C4-2B (cell line): ENCODE data around the gene TUBB3.

ENCODE experiments used
- H3K27ac ChIP-seq: fragments of 450-650 bp; 2 replicates; pipeline ENCODE4 v1.5.1; 2017
- CTCF ChIP-seq: fragments of 450-650 bp; conservative IDR thresholded peaks from 2 replicates; pipeline ENCODE4 v1.5.1; 2017; ENCODE audit warnings: mild to moderate bottlenecking
- ZFX ChIP-seq: fragments of 450-650 bp; IDR thresholded peaks from 2 replicates; pipeline ENCODE4 v1.6.1; 2017

The TUBB3 gene

GRCh38 chr16:89895482-89896250 lies 27.5 kb upstream of the TUBB3 start:
- H3K27ac ChIP-seq, result no peak overlapping the region
- TF ChIP-seq ZFX (no peak), CTCF (no peak)

GRCh38 chr16:89897204-89897603 lies 25.9 kb upstream of the TUBB3 start:
- TF ChIP-seq ZFX (no peak), CTCF (no peak)
- no peak overlapping the region for H3K27ac ChIP-seq

GRCh38 chr16:89898201-89898967 lies 24.8 kb upstream of the TUBB3 start:
- H3K27ac ChIP-seq, result no peak overlapping the region
- no peak for TF ChIP-seq CTCF
- no peak for TF ChIP-seq ZFX

- TF ChIP-seq ZFX (no peak), CTCF (no peak)
- no peak overlapping the region for H3K27ac ChIP-seq
Measured at GRCh38 chr16:89899879-89900481, 23.2 kb upstream of the TUBB3 start.

GRCh38 chr16:89900885-89901284 lies 22.3 kb upstream of the TUBB3 start:
- no peak overlapping the region for H3K27ac ChIP-seq

GRCh38 chr16:89902980-89903379 lies 20.2 kb upstream of the TUBB3 start:
- no peak overlapping the region for H3K27ac ChIP-seq
- TF ChIP-seq ZFX, result no peak

More at GRCh38 chr16:89900885-89901284, 22.3 kb upstream of the TUBB3 start:
- TF ChIP-seq ZFX, result no peak
- TF ChIP-seq CTCF, result no peak

GRCh38 chr16:89903908-89904515 lies 19.1 kb upstream of the TUBB3 start:
- TF ChIP-seq ZFX (no peak), CTCF (no peak)
- H3K27ac ChIP-seq, result no peak overlapping the region
